ENCODE results near the gene TBC1D24.

DNA sequence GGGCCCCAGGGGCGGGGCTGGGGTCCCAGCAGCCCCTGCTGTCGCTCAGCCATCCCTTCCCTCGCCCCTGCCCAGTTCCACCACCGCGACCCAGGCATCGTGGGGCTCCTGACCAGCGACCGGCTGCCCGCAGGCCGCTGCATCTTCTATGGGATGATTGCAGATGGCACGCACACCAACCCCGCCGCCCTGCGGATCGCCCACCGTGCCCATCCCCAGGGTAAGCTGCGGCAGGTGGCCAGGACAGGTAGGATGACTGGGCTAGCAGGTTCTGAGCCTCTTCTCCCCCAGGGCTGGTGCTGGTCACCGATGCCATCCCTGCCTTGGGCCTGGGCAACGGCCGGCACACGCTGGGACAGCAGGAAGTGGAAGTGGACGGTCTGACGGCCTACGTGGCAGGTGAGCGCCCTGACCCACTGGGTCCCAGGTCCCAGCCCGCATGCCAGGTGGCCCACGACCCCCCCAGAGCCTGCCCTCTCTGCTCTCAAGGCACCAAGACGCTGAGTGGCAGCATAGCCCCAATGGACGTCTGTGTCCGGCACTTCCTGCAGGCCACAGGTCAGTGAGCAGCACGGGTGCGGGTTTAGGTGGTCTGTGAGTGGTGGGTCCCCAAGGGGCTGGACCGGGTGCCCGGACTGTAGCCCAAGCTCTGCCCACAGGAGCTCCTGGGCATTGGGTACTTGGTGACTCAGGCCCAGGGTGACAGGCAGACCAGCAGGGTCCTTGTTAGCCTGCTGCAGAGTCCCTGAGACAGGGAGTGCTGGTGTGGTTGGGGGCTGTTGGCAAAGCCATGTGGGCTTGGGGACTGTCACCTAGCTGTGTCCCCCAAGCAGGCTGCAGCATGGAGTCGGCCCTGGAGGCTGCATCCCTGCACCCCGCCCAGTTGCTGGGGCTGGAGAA is 53.5 kb downstream of the TBC1D24 start:
- TF ChIP-seq ZNF565 (CRISPR knock-in tag; conservative IDR thresholded peaks at IDR 0.05; ENCODE audit: low read depth) (no peak), ARNTL (CRISPR knock-in tag; IDR thresholded peaks at IDR 0.05; ENCODE audit: borderline replicate concordance, low read depth) (no peak), RARB (CRISPR knock-in tag; IDR thresholded peaks at IDR 0.05) (no peak), GLIS3 (CRISPR knock-in tag; IDR thresholded peaks at IDR 0.05) (no peak), PPARA (CRISPR knock-in tag; IDR thresholded peaks at IDR 0.05; ENCODE audit: borderline replicate concordance) (no peak), CSDC2 (CRISPR knock-in tag; IDR thresholded peaks at IDR 0.05) (no peak), ZFP30 (CRISPR knock-in tag; IDR thresholded peaks at IDR 0.05) (no peak)
- TF ChIP-seq, protein P1, sequence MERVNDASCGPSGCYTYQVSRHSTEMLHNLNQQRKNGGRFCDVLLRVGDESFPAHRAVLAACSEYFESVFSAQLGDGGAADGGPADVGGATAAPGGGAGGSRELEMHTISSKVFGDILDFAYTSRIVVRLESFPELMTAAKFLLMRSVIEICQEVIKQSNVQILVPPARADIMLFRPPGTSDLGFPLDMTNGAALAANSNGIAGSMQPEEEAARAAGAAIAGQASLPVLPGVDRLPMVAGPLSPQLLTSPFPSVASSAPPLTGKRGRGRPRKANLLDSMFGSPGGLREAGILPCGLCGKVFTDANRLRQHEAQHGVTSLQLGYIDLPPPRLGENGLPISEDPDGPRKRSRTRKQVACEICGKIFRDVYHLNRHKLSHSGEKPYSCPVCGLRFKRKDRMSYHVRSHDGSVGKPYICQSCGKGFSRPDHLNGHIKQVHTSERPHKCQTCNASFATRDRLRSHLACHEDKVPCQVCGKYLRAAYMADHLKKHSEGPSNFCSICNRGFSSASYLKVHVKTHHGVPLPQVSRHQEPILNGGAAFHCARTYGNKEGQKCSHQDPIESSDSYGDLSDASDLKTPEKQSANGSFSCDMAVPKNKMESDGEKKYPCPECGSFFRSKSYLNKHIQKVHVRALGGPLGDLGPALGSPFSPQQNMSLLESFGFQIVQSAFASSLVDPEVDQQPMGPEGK (CRISPR knock-in tag; IDR thresholded peaks at IDR 0.05; ENCODE audit: borderline replicate concordance): no peak
- TF ChIP-seq, protein P2, sequence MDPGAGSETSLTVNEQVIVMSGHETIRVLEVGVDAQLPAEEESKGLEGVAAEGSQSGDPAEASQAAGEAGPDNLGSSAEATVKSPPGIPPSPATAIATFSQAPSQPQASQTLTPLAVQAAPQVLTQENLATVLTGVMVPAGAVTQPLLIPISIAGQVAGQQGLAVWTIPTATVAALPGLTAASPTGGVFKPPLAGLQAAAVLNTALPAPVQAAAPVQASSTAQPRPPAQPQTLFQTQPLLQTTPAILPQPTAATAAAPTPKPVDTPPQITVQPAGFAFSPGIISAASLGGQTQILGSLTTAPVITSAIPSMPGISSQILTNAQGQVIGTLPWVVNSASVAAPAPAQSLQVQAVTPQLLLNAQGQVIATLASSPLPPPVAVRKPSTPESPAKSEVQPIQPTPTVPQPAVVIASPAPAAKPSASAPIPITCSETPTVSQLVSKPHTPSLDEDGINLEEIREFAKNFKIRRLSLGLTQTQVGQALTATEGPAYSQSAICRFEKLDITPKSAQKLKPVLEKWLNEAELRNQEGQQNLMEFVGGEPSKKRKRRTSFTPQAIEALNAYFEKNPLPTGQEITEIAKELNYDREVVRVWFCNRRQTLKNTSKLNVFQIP (CRISPR knock-in tag; IDR thresholded peaks at IDR 0.05; ENCODE audit: borderline replicate concordance, low read depth): no peak
- TF ChIP-seq, protein P3, sequence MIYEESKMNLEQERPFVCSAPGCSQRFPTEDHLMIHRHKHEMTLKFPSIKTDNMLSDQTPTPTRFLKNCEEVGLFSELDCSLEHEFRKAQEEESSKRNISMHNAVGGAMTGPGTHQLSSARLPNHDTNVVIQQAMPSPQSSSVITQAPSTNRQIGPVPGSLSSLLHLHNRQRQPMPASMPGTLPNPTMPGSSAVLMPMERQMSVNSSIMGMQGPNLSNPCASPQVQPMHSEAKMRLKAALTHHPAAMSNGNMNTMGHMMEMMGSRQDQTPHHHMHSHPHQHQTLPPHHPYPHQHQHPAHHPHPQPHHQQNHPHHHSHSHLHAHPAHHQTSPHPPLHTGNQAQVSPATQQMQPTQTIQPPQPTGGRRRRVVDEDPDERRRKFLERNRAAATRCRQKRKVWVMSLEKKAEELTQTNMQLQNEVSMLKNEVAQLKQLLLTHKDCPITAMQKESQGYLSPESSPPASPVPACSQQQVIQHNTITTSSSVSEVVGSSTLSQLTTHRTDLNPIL (CRISPR knock-in tag; IDR thresholded peaks at IDR 0.05; ENCODE audit: low read depth): no peak

Measured in SK-N-SH treated with all-trans-retinoic acid at 6 μM for 48 hours (cell line).